Endothelial cell of umbilical vein (primary cell): ENCODE data around the gene CDH23. TPM values are rescaled to one million over a fixed set of nuclear protein-coding genes. Genes with fewer than 3 reads are reported as not detected.

Experiments used
- BruUV-seq: library from RNA; stranded (reverse); fragments of 400-500 nt; replicated peaks from 2 replicates; lab custom pipeline; 2021; lab: Mats Ljungman, UMichigan
- CTCF ChIA-PET: fragments of 300-600, 350-600 bp; sonication (Branson Sonifier 250); formaldehyde crosslinking; loops from one replicate; lab custom pipeline; 2021; ENCODE audit warnings: antibody characterized with exemption, inconsistent platforms; lab: Charles Lee
- POLR2A ChIA-PET: fragments of 300-600, 350-600 bp; sonication (Branson Sonifier 250); formaldehyde crosslinking; loops from one replicate; lab custom pipeline; 2021; ENCODE audit warnings: antibody characterized with exemption, inconsistent platforms; lab: Charles Lee
- DNase-seq: peaks from one replicate; pipeline ENCODE4 v3.0.0-alpha.2; 2011; ENCODE audit warnings: low read depth, low spot score
- FAIRE-seq: peaks from 2 replicates; lab custom pipeline; 2011; peaks lifted over from hg19 to GRCh38; lab: Jason Lieb, UNC
- H2AFZ ChIP-seq: 2 replicates; pipeline ENCODE4 v1.6.0; 2012; ENCODE audit warnings: low read depth, low read length, control low read depth, inconsistent platforms
- H3K27ac ChIP-seq: 2 replicates; pipeline ENCODE4 v1.5.1; 2011; ENCODE audit warnings: low read depth, mild to moderate bottlenecking, control low read depth, low read length, moderate library complexity; ENCODE audit not compliant: insufficient read depth
- H3K27me3 ChIP-seq, 2 experiments: 2 replicates each; pipeline versions ENCODE4 v1.6.0 to v1.6.1; 2011; ENCODE audit warnings: low read length in 2 of 2, mixed read lengths in 1 of 2; ENCODE audit not compliant: control insufficient read depth in 2 of 2, insufficient read depth in 2 of 2
- H3K36me3 ChIP-seq, 2 experiments: 2 replicates in 1 of 2; 3 replicates in 1 of 2; pipeline ENCODE4 v1.5.1; 2011; ENCODE audit warnings: low read length in 2 of 2, mild to moderate bottlenecking in 1 of 2, moderate library complexity in 1 of 2; ENCODE audit not compliant: control insufficient read depth in 2 of 2, insufficient read depth in 2 of 2; ENCODE audit errors: extremely low read depth in 1 of 2
- H3K4me1 ChIP-seq: 3 replicates; pipeline ENCODE4 v1.5.1; 2011; ENCODE audit warnings: mild to moderate bottlenecking, low read length; ENCODE audit not compliant: control insufficient read depth, insufficient read depth; ENCODE audit errors: extremely low read depth
- H3K4me2 ChIP-seq: 2 replicates; pipeline ENCODE4 v1.6.1; 2011; ENCODE audit warnings: low read length, control low read depth, mixed read lengths; ENCODE audit not compliant: insufficient read depth
- H3K4me3 ChIP-seq, 3 experiments: fragments of 200-600 bp in 1 of 3; sonication (generic), shearing (Covaris generic) in 1 of 3; replicated peaks in 1 of 3; 2 replicates each; pipeline ENCODE4 v1.5.1; 2011 to 2016; ENCODE audit warnings: control low read depth in 3 of 3, low read length in 3 of 3, mild to moderate bottlenecking in 2 of 3, inconsistent platforms in 1 of 3, low read depth in 1 of 3, moderate library complexity in 1 of 3; ENCODE audit not compliant: insufficient read depth in 1 of 3
- H3K79me2 ChIP-seq: 2 replicates; pipeline ENCODE4 v1.6.0; 2012; ENCODE audit warnings: low read length, inconsistent platforms; ENCODE audit not compliant: control insufficient read depth, insufficient read depth
- H3K9ac ChIP-seq: replicated peaks from 2 replicates; pipeline ENCODE3; 2011; ENCODE audit warnings: low read length, control low read depth; ENCODE audit not compliant: insufficient read depth; ENCODE audit errors: extremely low read depth
- H3K9me1 ChIP-seq: replicated peaks from 3 replicates; pipeline ENCODE4 v1.6.0; 2011; ENCODE audit warnings: mild to moderate bottlenecking, low read length; ENCODE audit not compliant: control insufficient read depth, insufficient read depth; ENCODE audit errors: extremely low read depth
- H3K9me3 ChIP-seq: replicated peaks from 2 replicates; pipeline ENCODE4 v1.5.1; 2012; ENCODE audit warnings: low read length, inconsistent platforms; ENCODE audit not compliant: control insufficient read depth, insufficient read depth
- H4K20me1 ChIP-seq: replicated peaks from 2 replicates; pipeline ENCODE3; 2011; ENCODE audit warnings: mild to moderate bottlenecking, low read length; ENCODE audit not compliant: control insufficient read depth, insufficient read depth; ENCODE audit errors: extremely low read depth
- EZH2 ChIP-seq: IDR thresholded peaks from 2 replicates; pipeline ENCODE4 v1.6.1; 2012; ENCODE audit warnings: borderline replicate concordance, low read depth, mild to moderate bottlenecking, moderate library complexity, low read length, inconsistent platforms; ENCODE audit not compliant: severe bottlenecking
- FOS ChIP-seq: IDR thresholded peaks from 2 replicates; pipeline ENCODE4 v1.6.1; 2011; ENCODE audit warnings: mild to moderate bottlenecking, low read length, moderate library complexity, borderline replicate concordance; ENCODE audit not compliant: insufficient read depth
- GATA2 ChIP-seq: IDR thresholded peaks from 2 replicates; pipeline ENCODE4 v1.7.0; 2011; ENCODE audit warnings: low read depth, mild to moderate bottlenecking, moderate library complexity, mixed read lengths, low read length; ENCODE audit not compliant: insufficient read length, insufficient read depth
- JUN ChIP-seq: IDR thresholded peaks from 2 replicates; pipeline ENCODE4 v1.6.1; 2011; ENCODE audit warnings: borderline replicate concordance, low read depth; ENCODE audit not compliant: insufficient read length, insufficient read depth
- MYC ChIP-seq: IDR thresholded peaks from one replicate; pipeline ENCODE4 v1.6.1; 2011; ENCODE audit warnings: mild to moderate bottlenecking, low read depth, low read length
- dilution Hi-C: fragments of 300-500 bp; cut with MboI; formaldehyde crosslinking; loops from one replicate; pipeline ENCODE4 v1.15.0; 2019; ENCODE audit warnings: low sequenced_read_pairs; ENCODE audit not compliant: extremely low pct_ligation_motif_present
- intact Hi-C: fragments of 100-400 bp; cut with micrococcal nuclease; formaldehyde crosslinking; loops from one replicate; pipeline ENCODE4 v1.10.0; 2022
- polyA plus RNA-seq, 4 experiments: library from polyadenylated mRNA; depleted of rRNA in 3 of 4; stranded (reverse) in 3 of 4; unstranded in 1 of 4; fragments of >200 nt; gene quantifications; 2 replicates each; pipeline versions ENCODE4 v1.2.1 to v1.2.3, GENCODE V29; 2011 to 2012; ENCODE audit warnings: missing spikeins in 1 of 4
- total RNA-seq: library from RNA; stranded (reverse); gene quantifications from 2 replicates; pipeline ENCODE4 v1.2.3, GENCODE V29; 2021
- TF ChIP-seq, protein P1 (sequence below): IDR thresholded peaks from 2 replicates; pipeline ENCODE4 v1.6.1; 2011; ENCODE audit not compliant: insufficient read depth, insufficient read length
- TF ChIP-seq, protein P2 (sequence below), 2 donors: IDR thresholded peaks; 1 replicate in 1 of 2; 2 replicates in 1 of 2; pipeline ENCODE4 v1.5.1; 2011; ENCODE audit warnings: low read length in 2 of 2, mild to moderate bottlenecking in 2 of 2, moderate library complexity in 2 of 2, control low read depth in 1 of 2, inconsistent platforms in 1 of 2, low read depth in 1 of 2; ENCODE audit not compliant: insufficient read depth in 1 of 2; ENCODE audit errors: extremely low read depth in 1 of 2

The CDH23 gene
- total and polyA plus RNA-seq, 2 donors (not counting 3 experiments of a cell fraction or from before 2014, with no cell fraction given) = not detected

DNA sequence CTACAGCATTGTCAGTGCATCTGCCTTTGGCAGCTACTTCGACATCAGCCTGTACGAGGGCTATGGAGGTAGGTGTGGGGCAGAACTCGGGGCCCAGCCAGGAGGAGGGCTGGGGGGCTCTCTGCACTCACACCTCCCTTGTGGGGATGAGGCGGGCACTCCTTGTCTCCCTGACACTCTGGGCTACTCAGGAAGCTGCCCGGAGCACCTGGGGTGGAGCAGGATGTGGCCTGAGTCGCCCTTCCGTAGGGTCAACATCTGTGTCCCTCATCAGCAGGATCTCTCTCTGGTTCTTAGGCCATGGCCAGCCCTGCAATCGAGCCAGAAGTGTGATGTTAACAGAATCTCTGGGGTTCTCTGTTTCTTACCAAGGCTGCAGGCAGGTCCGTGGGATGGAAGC lies 282.7 kb downstream of the CDH23 start:
- Histone ChIP-seq H4K20me1 (no peaks in the 10 kb centered on the region), H3K79me2 (no peaks in the 10 kb centered on the region), H3K4me3 (no peak overlapping the region), H3K36me3 (no peaks in the 10 kb centered on the region), H3K4me1 (no peaks in the 10 kb centered on the region), H3K27ac (no peak overlapping the region), H3K4me2 (no peak overlapping the region), H2AFZ (no peak overlapping the region), H3K9ac (no peak overlapping the region), H3K9me1 (no peaks in the 10 kb centered on the region), H3K9me3 (no peaks in the 10 kb centered on the region), H3K27me3 (peaks cover 3 to 9% of the 10 kb centered on the region in 2 experiments)
- ChIA-PET POLR2A (no interaction called here), CTCF (interaction anchor here (1.0 to 1.8 kb wide), 5 partner anchors 15 to 29 kb away, joined by 3 to 5 read pairs (median 3); no protein-coding TSS in a partner anchor)
- intact Hi-C loops (no loop called here), dilution Hi-C loops (no loop called here)
- FAIRE-seq (no peak), DNase-seq (no peak)
- no TSS peak for BruUV-seq
- TF ChIP-seq GATA2 (no peak), EZH2 (no peak), MYC (no peak), FOS (no peak)
- TF ChIP-seq, protein P1, sequence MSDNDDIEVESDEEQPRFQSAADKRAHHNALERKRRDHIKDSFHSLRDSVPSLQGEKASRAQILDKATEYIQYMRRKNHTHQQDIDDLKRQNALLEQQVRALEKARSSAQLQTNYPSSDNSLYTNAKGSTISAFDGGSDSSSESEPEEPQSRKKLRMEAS = no peak

DNA sequence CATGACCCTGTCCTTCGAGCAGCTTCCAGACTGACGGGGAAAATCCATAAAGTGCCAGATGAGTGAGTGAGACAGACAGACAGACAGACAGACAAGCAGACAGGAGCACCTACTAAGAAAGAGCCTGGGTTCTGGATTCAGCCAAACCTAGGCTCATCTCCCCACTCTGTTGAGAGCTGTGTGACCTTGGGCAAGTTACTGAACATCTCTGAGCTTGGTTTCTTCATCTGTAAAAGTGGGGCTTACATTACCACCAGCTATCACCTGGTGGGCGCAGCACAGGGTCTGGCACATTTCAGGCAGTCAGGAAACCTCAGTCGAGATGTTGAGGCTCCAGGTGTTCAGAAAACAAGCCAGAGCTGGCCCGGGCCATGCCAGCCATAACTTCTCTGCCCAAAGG lies 285.3 kb downstream of the CDH23 start:
- H3K36me3 ChIP-seq = no peaks in the 10 kb centered on the region
- TF ChIP-seq EZH2 = no peak
- TF ChIP-seq JUN = no peak
- no peak for TF ChIP-seq MYC
- TF ChIP-seq FOS = no peak
- TF ChIP-seq, protein P2, sequence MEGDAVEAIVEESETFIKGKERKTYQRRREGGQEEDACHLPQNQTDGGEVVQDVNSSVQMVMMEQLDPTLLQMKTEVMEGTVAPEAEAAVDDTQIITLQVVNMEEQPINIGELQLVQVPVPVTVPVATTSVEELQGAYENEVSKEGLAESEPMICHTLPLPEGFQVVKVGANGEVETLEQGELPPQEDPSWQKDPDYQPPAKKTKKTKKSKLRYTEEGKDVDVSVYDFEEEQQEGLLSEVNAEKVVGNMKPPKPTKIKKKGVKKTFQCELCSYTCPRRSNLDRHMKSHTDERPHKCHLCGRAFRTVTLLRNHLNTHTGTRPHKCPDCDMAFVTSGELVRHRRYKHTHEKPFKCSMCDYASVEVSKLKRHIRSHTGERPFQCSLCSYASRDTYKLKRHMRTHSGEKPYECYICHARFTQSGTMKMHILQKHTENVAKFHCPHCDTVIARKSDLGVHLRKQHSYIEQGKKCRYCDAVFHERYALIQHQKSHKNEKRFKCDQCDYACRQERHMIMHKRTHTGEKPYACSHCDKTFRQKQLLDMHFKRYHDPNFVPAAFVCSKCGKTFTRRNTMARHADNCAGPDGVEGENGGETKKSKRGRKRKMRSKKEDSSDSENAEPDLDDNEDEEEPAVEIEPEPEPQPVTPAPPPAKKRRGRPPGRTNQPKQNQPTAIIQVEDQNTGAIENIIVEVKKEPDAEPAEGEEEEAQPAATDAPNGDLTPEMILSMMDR (IDR thresholded peaks at IDR 0.05; ENCODE audit: extremely low read depth in 1 of 2, insufficient read depth in 1 of 2, low read depth in 1 of 2, low read length in 2 of 2) = no peak
- no peak for TF ChIP-seq GATA2
- no TSS peak for BruUV-seq
- DNase-seq = no peak
- H4K20me1 ChIP-seq = no peaks in the 10 kb centered on the region
- ChIA-PET CTCF (interaction anchor here (1.4 kb wide), 1 partner anchor 26 kb away, joined by 4 read pairs; no protein-coding TSS in a partner anchor), POLR2A (no interaction called here)
- H3K79me2 ChIP-seq = no peaks in the 10 kb centered on the region
- H3K9me1 ChIP-seq = no peaks in the 10 kb centered on the region
- dilution Hi-C loops (no loop called here), intact Hi-C loops (no loop called here)
- no peak for FAIRE-seq
- H3K27ac ChIP-seq = no peak overlapping the region
- no peaks in the 10 kb centered on the region for H3K9me3 ChIP-seq
- peaks cover 6 to 16% of the 10 kb centered on the region in 2 experiments for H3K27me3 ChIP-seq
- no peak overlapping the region for H3K9ac ChIP-seq
- H3K4me1 ChIP-seq = no peaks in the 10 kb centered on the region
- no peak overlapping the region for H3K4me3 ChIP-seq
- no peak overlapping the region for H2AFZ ChIP-seq
- H3K4me2 ChIP-seq = no peak overlapping the region
